HG02623 (cell line): Measurements from ENCODE around the gene CYP4F11.
"Not testable (repeated sequence)": the region's sequence is repeated elsewhere in the genome, so short reads cannot be mapped to it uniquely, and the experiment has no call there.

Experiments used
- ATAC-seq: cut with Tn5 transposase; IDR thresholded peaks from one replicate; pipeline ENCODE4 v1.9.1; 2021; ENCODE audit warnings: moderate library complexity; ENCODE audit not compliant: unreplicated experiment

The CYP4F11 gene, protein sequence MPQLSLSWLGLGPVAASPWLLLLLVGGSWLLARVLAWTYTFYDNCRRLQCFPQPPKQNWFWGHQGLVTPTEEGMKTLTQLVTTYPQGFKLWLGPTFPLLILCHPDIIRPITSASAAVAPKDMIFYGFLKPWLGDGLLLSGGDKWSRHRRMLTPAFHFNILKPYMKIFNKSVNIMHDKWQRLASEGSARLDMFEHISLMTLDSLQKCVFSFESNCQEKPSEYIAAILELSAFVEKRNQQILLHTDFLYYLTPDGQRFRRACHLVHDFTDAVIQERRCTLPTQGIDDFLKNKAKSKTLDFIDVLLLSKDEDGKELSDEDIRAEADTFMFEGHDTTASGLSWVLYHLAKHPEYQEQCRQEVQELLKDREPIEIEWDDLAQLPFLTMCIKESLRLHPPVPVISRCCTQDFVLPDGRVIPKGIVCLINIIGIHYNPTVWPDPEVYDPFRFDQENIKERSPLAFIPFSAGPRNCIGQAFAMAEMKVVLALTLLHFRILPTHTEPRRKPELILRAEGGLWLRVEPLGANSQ

DNA sequence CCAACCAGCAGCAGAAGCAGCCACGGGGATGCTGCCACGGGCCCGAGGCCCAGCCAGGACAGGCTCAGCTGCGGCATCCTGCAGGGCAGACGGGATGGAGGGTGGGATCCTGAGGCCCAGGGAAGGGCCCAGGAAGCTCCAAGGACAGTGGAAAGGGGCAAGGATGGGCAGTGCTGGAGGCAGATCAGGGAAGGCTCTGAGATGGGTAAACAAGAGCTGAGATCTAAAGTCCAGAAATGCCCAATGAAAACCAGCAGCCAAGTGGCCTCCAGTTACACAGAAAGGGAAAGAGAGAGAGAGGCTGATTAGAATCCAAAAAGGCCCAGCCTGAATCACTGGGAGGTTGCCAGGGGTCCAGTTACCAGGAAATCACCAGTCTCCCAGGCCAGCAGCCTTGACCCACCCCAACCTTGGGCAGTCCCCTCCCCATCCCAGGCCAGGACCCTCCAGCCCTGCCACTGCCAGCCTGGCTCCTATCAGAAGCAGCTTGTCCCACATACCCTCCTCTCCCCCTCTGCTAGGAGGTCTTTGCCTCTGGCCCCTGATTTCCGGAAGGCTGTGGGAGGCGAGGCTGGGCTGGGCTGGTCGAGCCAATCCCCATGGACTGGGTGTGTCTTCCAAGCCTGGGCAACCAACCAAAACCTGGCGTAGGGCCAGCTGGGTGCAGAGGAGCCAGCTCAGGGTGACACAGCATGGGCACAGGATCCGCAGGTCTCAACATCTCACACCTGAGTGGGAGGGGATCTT is at the start of gene CYP4F11:
Gene CYP4F11 (minus strand): TSS at position 198 of the 747 bp plus-strand sequence. CDS start 121 bp downstream, at position 77.
- ATAC-seq = no peak

DNA sequence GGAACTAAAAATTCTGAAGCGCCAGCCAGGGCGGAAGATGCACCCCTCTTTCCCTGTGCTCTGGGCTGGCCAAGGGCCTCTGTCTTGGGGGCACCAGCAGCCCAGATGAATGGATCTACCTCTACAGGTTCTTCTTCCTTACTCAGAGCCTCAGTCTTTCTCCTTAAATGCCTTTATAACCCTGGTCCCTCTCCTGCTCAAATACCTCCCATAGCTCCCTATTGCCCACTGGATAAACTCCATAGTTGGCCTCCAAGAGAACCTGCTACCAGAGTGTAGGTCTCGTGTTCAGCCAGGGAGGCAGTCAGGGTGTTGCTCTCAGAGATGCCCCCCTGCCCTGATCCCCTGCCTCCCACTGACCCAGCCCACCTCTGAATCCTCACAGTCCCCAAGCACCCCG is 45.0 kb upstream of the CYP4F11 start:
- no peak for ATAC-seq

DNA sequence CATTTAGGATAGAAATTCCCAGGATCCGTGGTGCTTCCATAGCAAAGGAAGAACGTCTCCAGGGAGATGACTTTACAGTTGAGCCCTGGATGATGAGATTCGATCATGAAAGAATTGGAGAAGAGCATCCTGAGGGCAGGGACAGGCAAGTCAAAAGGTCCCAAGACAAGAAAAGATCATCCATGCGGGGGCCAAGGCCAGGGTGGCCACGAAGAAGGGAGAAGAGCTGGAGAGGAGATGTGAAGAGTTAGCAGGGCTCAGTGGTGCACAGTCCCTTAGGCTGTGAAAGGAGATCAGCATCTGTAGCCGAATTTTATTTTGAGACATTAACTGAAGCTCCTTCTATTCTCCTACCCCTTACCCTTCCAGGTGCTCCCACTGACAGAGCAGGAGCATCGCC is 43.4 kb upstream of the CYP4F11 start:
- no peak for ATAC-seq

DNA sequence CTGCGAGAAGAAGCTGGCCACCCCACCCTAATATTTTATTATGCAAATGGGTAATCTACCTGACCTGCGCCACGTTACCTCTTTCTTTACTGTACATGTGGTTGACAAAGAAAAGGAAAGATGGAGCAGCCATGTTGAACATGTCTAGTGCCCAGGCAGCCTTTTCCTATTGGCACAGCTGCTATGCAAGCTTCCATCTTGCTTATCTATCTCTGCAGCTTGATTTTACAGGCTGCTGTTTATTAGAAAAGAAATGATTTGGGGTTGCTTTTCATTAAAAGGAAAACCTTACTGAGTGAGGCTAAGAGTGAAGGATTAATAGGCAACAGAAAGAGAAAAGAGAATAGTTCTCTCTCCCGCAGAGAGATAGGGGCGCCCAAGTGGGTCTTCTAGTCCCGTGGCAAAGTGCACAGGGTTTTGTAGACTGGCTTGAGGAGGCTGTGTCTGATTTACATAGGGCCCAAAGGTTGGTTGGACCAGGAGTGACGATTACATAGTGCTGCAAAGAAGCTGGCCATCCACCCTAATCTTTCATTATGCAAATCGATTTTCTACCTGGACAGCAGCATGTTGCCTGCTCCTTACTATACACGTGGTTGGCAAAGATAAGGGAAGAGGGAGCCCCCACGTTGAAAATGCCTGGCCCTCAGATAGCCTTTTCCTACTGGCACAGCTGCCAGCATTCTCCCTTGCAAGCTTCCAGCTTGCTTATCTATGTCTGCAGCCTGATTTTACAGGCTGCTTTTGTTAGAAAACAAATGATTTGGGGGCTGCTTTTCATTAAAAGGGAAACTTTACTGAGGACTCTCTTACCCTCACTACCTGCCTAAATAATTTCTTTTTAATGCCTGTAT is 42.7 kb upstream of the CYP4F11 start:
- ATAC-seq = no peak

DNA sequence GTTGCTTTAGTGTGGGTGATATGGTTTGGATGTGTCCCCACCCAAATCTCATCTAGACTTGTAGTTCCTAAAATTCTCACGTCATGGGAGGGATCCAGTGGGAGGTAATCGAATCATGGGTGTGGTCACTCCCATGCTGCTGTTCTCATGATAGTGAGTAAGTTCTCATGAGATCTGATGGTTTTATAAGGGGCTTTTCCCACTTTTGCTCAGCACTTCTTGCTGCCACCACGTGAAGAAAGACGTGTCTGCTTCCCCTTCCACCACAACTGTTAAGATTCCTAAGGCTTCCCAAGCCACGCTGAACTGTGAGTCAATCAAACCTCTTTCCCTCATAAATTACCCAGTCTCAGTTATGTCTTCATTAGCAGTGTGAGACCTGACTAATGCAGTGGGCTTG is 40.5 kb upstream of the CYP4F11 start:
- no peak for ATAC-seq

DNA sequence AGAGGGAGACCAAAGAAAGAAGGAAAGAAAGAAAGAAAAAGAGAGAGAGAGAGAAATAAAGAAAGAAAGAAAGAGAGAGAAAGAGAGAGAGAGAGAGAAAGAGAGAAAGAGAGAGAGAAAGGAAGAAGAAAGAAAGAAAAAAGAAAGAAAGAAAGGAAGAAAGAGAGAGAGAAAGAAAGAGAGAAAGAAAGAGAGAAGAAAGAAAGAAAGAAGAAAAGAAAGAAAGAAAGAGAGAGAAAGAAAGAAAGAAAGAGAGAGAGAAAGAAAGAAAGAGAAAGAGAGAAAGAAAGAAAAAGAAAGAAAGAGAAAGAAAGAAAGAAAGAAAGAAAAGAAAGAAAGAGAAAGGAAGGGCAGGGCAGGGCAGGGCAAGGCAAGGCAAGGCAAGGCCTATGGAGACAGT is 37.7 kb upstream of the CYP4F11 start:
- not testable (repeated sequence) for ATAC-seq

DNA sequence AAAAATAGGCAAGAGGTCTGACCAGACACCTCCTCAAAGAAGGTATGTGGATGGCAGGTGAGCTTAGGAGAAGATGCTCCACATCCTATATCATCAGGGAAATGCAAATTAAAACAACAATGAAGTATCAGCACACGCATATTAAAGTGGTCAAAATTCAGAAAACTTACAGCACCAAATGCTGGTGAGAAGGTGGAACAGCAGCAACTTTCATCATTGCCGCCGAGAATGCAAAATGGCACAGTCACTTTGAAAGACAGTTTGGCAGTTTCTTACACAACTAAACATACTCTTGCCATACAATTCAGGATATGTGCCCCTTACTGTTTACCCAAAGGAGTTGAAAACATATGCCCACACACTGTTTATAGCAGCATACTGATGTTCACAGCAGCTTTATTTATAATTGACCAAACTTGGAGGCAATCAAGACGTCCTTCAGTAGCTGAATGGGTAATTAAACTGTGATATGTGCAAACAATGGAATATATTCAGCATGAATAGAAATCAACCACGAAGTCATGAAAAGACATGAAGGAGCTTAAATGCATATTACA is 37.0 kb upstream of the CYP4F11 start:
- no peak for ATAC-seq

DNA sequence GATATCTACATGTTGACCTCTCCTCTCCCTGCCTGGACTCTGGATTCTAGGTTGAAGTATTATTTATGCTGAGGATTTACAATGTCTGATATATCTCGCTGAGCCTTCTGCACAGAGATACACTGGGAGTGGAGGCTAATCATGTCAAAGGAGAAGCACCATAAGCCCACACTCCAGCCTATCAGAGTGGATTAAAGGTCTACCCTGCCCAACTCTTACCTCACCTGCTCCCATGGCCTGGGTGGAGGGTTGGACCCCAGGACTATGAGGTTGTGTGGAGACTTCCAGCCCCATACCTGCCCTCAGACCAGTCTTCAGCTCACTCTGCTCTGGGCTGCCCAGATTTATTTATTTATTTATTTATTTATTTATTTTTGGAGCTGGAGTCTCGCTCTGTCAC is 29.9 kb upstream of the CYP4F11 start:
- no peak for ATAC-seq

DNA sequence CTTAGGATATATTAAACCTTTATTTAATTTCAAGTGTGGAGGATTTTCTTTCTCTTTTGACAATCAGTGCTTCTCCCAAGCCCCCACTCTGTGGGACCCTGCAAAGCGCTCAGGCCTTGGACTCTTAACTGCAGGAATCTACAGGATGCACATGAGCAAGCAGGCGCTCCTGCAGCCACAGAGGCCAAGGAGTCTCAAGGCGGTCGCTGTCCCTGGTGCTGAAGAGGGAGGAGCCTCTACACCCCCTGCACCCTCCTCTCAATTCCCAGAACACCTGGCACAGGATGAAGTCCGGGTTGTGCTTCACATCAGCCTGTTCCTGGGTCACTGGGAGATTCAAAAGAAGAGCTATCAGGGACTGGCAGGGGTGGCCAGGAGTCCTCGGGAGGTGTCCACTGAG is 28.0 kb upstream of the CYP4F11 start:
- ATAC-seq = no peak

DNA sequence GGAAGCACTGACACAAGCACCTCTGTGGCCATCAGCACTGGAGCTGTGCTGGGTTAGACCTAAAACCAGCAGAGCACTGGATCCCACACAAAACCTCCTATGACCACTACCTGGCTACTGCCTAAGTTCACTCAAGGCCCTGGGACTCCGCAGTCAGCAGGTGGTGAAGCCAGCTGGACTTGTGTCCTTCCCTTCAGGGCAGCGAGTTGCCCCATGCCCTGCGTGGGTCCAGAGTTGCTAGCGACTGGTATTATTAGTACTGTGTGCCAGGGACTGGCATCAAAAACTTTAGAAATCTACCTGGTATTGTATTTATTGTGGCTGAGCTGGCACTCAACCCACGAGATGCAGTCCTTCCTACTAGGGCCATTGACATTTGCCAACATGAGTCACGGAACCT is 20.5 kb upstream of the CYP4F11 start:
- no peak for ATAC-seq

DNA sequence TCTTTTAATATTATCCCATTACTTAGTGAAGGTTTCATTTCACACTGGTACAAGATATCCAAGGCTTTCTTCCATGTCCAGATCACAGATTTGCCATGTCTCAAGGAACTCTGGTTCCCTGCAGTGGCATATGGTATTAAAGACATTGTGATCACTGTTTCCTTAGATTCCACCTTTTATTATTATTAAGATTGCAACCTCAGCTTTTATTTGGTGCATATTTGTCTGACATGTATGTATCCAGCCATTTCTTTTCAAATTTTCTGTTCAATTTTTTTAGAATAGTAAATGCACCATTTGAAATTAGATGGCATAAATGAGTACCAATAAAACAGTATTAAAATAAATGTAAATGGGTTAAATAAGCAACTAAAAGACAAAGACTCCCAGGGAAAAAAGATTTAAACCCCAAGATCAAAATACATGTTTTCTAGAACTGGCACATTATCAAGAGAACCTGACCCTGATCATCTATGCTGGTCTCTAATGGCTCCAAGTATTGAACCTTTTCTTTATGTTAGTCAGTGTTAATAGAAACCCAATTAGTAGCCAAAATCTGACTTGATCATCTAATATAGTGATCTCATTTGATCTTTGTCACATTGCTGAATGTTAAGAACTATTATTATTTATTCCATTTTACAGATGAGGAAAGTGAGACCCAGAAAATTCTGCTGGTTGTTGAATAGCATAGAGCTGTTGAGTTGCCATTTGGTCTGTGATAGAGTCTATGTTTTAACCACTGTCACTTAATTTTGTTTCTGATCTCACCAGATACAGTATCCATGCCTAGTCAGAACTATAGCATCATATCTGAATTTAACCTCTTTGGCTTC is 14.1 kb upstream of the CYP4F11 start, which contains the start of gene OR10H4:
Gene OR10H4 (plus strand): TSS at position 786 of the 836 bp plus-strand sequence. CDS start 0 bp downstream, at position 786.
- ATAC-seq = no peak

DNA sequence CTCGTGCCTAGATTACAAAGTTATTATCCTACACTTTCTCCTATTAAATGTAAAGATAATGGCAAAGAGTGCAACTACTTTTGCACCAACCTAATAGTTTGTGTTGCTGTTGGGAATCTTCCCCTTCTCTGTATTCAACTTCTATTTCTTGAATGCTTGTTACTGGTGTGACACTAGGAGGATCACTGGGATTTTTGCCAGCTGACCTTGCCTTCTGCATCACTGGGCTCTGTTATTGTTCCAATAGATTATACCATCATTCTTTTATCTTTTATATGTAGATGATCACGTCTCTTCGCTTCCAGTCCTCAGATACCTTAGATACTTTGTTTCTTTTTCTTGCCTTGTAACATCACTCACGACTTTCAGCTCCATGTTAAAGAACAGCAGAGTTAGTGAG is 11.0 kb upstream of the CYP4F11 start:
- no peak for ATAC-seq

DNA sequence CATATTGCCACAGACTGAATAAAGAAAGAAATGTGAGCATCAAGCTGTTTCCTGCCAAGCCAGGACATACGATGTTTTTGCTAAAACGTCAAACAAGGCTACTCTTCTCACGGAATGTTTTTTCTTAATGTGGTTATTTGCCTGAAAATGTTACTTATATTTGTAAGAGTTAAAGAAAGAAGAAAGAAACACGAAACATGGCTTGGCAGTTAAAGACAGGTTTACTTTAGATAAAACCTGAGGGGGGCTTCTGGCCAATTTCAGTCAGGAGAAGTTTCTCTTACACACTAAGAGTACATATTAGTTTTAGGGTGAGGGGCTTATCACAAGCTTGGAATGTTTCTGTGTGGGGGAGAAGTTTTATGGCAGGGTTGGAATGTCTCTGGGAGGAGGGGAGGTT is 10.1 kb upstream of the CYP4F11 start:
- ATAC-seq = no peak

DNA sequence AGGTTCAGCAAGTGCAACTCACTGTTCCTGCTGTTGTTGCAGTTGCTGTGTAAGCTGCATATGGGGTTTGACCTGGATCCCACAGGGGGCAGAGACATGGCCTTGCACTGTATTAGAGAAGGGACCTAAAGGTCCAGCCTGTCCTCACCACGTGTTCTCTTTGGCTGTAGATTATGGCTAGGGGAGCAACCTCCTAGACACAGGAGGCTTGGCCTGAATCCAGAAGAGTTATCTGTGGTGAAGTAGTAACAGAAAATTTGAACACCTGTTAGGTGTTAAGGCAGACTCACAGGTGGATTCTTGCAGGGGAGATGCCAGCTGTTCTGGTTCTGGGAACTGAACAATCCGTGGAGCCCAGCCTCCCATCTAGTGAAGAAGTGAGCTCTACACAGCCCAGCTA is 3.4 kb upstream of the CYP4F11 start:
- ATAC-seq = no peak

DNA sequence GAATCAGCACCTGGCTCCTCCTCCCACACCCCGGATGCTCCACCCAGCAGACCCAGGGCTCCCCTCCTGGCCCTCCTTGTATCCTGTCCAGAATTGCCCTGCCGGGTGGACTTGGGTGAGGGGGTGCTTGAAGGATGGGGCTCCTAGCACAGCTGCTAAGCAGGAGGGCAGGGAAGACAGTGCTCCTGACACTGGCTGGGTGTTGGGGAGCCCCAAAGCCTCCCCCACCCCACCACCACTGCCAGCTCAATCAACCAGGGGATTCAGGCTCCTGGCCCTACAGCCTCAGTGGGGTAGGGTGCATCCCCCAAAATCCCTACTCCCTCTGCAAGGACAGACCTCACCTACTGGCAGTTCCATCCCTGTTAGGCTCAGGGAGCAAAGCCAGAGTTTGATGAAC is 2.6 kb upstream of the CYP4F11 start:
- no peak for ATAC-seq

DNA sequence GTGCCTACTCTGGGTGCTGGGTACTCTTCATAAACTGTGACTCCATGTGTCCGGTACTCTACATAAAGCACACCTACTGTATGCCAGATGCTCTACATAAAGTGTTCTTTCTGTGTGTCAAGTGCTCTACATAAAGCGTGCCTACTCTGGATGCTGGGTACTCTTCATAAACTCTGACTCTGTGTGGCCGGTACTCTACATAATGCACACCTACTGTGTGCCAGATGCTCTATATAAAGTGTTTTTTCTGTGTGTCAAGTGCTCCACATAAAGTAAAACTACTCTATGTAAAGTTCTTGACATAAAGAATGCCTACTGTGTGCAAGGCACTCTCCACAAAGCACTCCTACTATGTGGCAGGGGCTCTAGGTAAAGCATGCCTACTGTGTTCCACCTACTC is 1.8 kb upstream of the CYP4F11 start:
- no peak for ATAC-seq

DNA sequence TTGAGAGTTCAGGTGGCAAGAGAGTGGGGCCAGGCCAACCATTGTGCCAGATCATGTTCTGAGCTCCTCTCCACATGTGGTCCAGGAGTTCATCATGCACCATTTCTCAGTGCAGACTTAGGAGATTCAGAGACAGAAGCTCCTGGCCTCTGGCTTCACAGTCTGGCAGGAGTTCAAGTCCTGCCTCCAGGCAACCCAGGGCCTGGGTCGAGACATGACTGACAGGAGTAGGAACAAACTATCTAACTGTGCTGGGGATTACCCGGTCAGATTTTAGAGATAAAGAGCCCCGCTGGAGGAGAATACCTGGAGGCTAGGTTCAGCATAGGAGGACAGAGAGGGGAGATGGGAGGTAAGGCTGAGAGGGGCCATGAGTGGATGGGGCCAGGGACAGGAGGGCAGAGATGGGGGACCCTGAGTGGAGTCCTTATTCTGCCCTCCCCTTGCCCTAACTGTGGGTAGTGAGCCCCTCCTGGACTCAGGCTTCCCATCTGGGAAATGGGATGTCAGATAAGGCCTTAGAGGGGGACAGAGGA is 906 bp upstream of the CYP4F11 start:
- no peak for ATAC-seq

DNA sequence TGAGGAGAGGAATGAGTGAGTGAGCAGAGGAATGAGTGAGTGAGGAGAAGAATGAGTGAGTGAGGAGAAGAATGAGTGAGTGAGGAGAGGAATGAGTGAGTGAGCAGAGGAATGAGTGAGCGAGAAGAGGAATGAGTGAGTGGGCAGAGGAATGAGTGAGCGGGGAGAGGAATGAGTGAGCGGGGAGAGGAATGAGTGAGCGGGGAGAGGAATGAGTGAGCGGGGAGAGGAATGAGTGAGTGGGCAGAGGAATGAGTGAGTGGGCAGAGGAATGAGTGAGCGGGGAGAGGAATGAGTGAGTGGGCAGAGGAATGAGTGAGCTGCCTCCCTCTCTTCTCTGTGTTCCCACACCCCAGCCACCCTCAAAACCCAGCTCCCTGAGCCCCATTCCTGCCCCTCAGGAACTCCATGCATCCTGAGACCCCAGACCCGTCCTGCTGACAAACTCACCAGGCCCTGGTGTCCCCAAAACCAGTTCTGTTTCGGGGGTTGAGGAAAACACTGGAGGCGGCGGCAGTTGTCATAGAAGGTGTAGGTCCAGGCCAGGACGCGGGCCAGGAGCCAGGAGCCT is 483 bp downstream of the CYP4F11 start:
- ATAC-seq = not testable (repeated sequence)

DNA sequence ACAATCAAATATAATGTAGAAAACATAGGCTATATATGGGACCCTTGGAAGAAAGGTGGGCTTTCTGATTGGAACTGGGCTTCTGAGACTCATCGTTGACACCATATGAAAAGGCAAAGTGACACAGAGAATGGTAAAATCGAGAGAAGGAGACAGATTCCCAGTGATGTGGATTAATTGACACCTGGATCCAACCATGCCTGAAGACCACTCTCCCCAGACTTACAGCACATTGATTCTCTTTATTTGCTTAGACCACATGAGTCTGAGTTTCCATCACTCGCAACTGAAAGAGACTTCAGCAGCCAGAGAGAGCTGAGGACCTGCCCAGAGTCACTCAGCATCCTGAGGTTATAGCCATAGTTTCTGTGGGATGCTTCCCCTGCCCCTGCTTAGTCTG is 6.0 kb downstream of the CYP4F11 start:
- no peak for ATAC-seq
